ENCODE results near the gene SNX33.

- TF ChIP-seq POLR2A (IDR thresholded peaks at IDR 0.05): no peak
- TF ChIP-seq, protein P1, sequence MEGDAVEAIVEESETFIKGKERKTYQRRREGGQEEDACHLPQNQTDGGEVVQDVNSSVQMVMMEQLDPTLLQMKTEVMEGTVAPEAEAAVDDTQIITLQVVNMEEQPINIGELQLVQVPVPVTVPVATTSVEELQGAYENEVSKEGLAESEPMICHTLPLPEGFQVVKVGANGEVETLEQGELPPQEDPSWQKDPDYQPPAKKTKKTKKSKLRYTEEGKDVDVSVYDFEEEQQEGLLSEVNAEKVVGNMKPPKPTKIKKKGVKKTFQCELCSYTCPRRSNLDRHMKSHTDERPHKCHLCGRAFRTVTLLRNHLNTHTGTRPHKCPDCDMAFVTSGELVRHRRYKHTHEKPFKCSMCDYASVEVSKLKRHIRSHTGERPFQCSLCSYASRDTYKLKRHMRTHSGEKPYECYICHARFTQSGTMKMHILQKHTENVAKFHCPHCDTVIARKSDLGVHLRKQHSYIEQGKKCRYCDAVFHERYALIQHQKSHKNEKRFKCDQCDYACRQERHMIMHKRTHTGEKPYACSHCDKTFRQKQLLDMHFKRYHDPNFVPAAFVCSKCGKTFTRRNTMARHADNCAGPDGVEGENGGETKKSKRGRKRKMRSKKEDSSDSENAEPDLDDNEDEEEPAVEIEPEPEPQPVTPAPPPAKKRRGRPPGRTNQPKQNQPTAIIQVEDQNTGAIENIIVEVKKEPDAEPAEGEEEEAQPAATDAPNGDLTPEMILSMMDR (IDR thresholded peaks at IDR 0.05): no peak
Observed at GRCh38 chr15:75662823-75663519, 15.3 kb downstream of the SNX33 start.

Data from adrenal gland (tissue), 5 donors.